Cardiac muscle cell (in vitro differentiated cells and primary cell): Measurements from ENCODE around the gene B3GALT5. TPM values are rescaled to one million over a fixed set of nuclear protein-coding genes. Genes with fewer than 3 reads are reported as not detected.

Experiments
- DNase-seq, 2 donors: peaks; one replicate each; pipeline versions ENCODE4 v3.0.0 to v3.0.0-alpha.2; 2010 to 2017; ENCODE audit warnings: low read depth in 1 of 2, low spot score in 1 of 2
- H3K27ac ChIP-seq: fragments of 200-600 bp; sonication (generic); 2 replicates; pipeline ENCODE4 v1.5.1; 2016
- H3K27me3 ChIP-seq: fragments of 200-600 bp; sonication (generic); 2 replicates; pipeline ENCODE4 v1.6.0; 2016; ENCODE audit warnings: control low read depth
- H3K36me3 ChIP-seq: fragments of 200-600 bp; sonication (generic); 2 replicates; pipeline ENCODE4 v1.5.1; 2016; ENCODE audit warnings: control low read depth
- H3K4me1 ChIP-seq: fragments of 200-600 bp; sonication (generic); 2 replicates; pipeline ENCODE4 v1.8.1; 2017; ENCODE audit warnings: low read depth, mild to moderate bottlenecking, mixed run types
- H3K4me3 ChIP-seq: fragments of 200-600 bp; sonication (generic); 2 replicates; pipeline ENCODE4 v1.5.1; 2016; ENCODE audit warnings: mild to moderate bottlenecking
- H3K9me3 ChIP-seq: fragments of 200-600 bp; sonication (generic); 2 replicates; pipeline ENCODE4 v1.5.1; 2017; ENCODE audit warnings: low read depth, mild to moderate bottlenecking, control low read depth
- CTCF ChIP-seq: IDR thresholded peaks from 2 replicates; pipeline ENCODE4 v1.5.1; 2012; ENCODE audit warnings: low read depth, mild to moderate bottlenecking, low read length
- polyA plus RNA-seq: library from polyadenylated mRNA; unstranded; fragments of >200 nt; fragmentation: Nextera tagmentation; extraction: Ambion mirVana; gene quantifications from 2 replicates; pipeline ENCODE4 v1.2.1, GENCODE V29; 2016
- total RNA-seq: library from RNA; depleted of rRNA; stranded (reverse); fragments of >200 nt; gene quantifications from 2 replicates; pipeline ENCODE4 v1.2.3, GENCODE V29; 2016

The B3GALT5 gene
- total and polyA plus RNA-seq, 2 experiments from 2014 or later, result 1.1 to 1.4 TPM

GRCh38 chr21:39671986-39672385 lies 59.2 kb downstream of the B3GALT5 start:
- Histone ChIP-seq H3K27ac (no peak overlapping the region), H3K9me3 (no peaks in the 10 kb centered on the region), H3K36me3 (no peaks in the 10 kb centered on the region), H3K27me3 (no peaks in the 10 kb centered on the region), H3K4me3 (no peak overlapping the region), H3K4me1 (peaks cover 61% of the 10 kb centered on the region)
- no peak for TF ChIP-seq CTCF
- DNase-seq, result no peak

GRCh38 chr21:39673163-39673562 lies 60.4 kb downstream of the B3GALT5 start:
- Histone ChIP-seq H3K27me3 (no peaks in the 10 kb centered on the region), H3K4me3 (no peak overlapping the region), H3K27ac (no peak overlapping the region), H3K9me3 (no peaks in the 10 kb centered on the region), H3K36me3 (no peaks in the 10 kb centered on the region), H3K4me1 (peaks cover 64% of the 10 kb centered on the region)
- DNase-seq, result no peak
- TF ChIP-seq CTCF, result no peak

- Histone ChIP-seq H3K27me3 (no peaks in the 10 kb centered on the region), H3K36me3 (no peaks in the 10 kb centered on the region), H3K4me1 (peaks cover 64% of the 10 kb centered on the region), H3K9me3 (no peaks in the 10 kb centered on the region), H3K4me3 (no peak overlapping the region), H3K27ac (no peak overlapping the region)
- TF ChIP-seq CTCF, result no peak
- no peak for DNase-seq
These were observed 61.0 kb downstream of the B3GALT5 start for GRCh38 chr21:39673736-39674135.

GRCh38 chr21:39674801-39675200 lies 62.1 kb downstream of the B3GALT5 start:
- Histone ChIP-seq H3K4me3 (no peak overlapping the region), H3K27me3 (no peaks in the 10 kb centered on the region), H3K4me1 (peaks cover 55% of the 10 kb centered on the region), H3K36me3 (no peaks in the 10 kb centered on the region), H3K9me3 (no peaks in the 10 kb centered on the region), H3K27ac (peak overlapping the region; percentile 86)
- TF ChIP-seq CTCF, result no peak
- no peak for DNase-seq

GRCh38 chr21:39675590-39675989 lies 62.9 kb downstream of the B3GALT5 start:
- TF ChIP-seq CTCF, result no peak
- Histone ChIP-seq H3K36me3 (no peaks in the 10 kb centered on the region), H3K27ac (peak overlapping the region; percentile 86), H3K9me3 (no peaks in the 10 kb centered on the region), H3K4me1 (peaks cover 47% of the 10 kb centered on the region), H3K4me3 (no peak overlapping the region), H3K27me3 (no peaks in the 10 kb centered on the region)
- DNase-seq, result no peak

- TF ChIP-seq CTCF, result no peak
- no peaks in the 10 kb centered on the region for H3K9me3 ChIP-seq
- no peaks in the 10 kb centered on the region for H3K36me3 ChIP-seq
- peak overlapping the region; percentile 86 for H3K27ac ChIP-seq
- DNase-seq, result peak in 1 of 2 donors; percentile 91
- H3K27me3 ChIP-seq, result no peaks in the 10 kb centered on the region
- peaks cover 42% of the 10 kb centered on the region for H3K4me1 ChIP-seq
- no peak overlapping the region for H3K4me3 ChIP-seq
These were observed 63.4 kb downstream of the B3GALT5 start for GRCh38 chr21:39675993-39676661.
